Measurements from ENCODE around the gene DSCAML1. TPM values are rescaled to one million over a fixed set of nuclear protein-coding genes. Genes with fewer than 3 reads are reported as not detected.

DSCAML1 gene
- total RNA-seq, 4 donors from 2014 or later = 2.9 to 5.8 (median 3.3) TPM

- in situ Hi-C loops (cut with MboI; ENCODE audit: low pct_ligation_motif_present in 1 of 4, low pct_unique_long_range_greater_than_20kb in 1 of 4, low sequenced_read_pairs in 3 of 4) = no loop called here
- TF ChIP-seq POLR2A (IDR thresholded peaks at IDR 0.05) (no peak), EP300 (IDR thresholded peaks at IDR 0.05; ENCODE audit: low read depth) (no peak), POLR2AphosphoS5 (IDR thresholded peaks at IDR 0.05) (no peak)
- TF ChIP-seq, protein P1, sequence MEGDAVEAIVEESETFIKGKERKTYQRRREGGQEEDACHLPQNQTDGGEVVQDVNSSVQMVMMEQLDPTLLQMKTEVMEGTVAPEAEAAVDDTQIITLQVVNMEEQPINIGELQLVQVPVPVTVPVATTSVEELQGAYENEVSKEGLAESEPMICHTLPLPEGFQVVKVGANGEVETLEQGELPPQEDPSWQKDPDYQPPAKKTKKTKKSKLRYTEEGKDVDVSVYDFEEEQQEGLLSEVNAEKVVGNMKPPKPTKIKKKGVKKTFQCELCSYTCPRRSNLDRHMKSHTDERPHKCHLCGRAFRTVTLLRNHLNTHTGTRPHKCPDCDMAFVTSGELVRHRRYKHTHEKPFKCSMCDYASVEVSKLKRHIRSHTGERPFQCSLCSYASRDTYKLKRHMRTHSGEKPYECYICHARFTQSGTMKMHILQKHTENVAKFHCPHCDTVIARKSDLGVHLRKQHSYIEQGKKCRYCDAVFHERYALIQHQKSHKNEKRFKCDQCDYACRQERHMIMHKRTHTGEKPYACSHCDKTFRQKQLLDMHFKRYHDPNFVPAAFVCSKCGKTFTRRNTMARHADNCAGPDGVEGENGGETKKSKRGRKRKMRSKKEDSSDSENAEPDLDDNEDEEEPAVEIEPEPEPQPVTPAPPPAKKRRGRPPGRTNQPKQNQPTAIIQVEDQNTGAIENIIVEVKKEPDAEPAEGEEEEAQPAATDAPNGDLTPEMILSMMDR (IDR thresholded peaks at IDR 0.05) = no peak
Observed at GRCh38 chr11:117573326-117573725, 223.7 kb downstream of the DSCAML1 start.

GRCh38 chr11:117572671-117573070 is 224.3 kb downstream of the DSCAML1 start:
- TF ChIP-seq, protein P1 (IDR thresholded peaks at IDR 0.05) = no peak
- no peak for TF ChIP-seq POLR2AphosphoS5 (IDR thresholded peaks at IDR 0.05)
- no peak for TF ChIP-seq POLR2A (IDR thresholded peaks at IDR 0.05)
- no peak for TF ChIP-seq EP300 (IDR thresholded peaks at IDR 0.05; ENCODE audit: low read depth)
- intact Hi-C loops (cut with DNase I; ENCODE audit: low total_unique reads) (no loop called here), in situ Hi-C loops (cut with MboI; ENCODE audit: low pct_ligation_motif_present in 1 of 4, low pct_unique_long_range_greater_than_20kb in 1 of 4, low sequenced_read_pairs in 3 of 4) (no loop called here)
- no peaks in the 10 kb centered on the region for H3K9me3 ChIP-seq
- WGBS, 2 donors (ENCODE audit: low coverage in 1 of 2) = 86% methylated on average over 5 of the region's 5 CpGs; no CpG with 5 or more reads in 1 of the 2 donors
- no peaks in the 10 kb centered on the region for H3K36me3 ChIP-seq
- no peaks in the 10 kb centered on the region for H3K4me1 ChIP-seq
- H3K27ac ChIP-seq = no peak overlapping the region
- H3K4me3 ChIP-seq = no peak overlapping the region
- no peak for DNase-seq
- no peaks in the 10 kb centered on the region for H3K27me3 ChIP-seq

More at GRCh38 chr11:117573326-117573725, 223.7 kb downstream of the DSCAML1 start:
- no peak for DNase-seq
- no peaks in the 10 kb centered on the region for H3K9me3 ChIP-seq
- H3K27ac ChIP-seq = no peak overlapping the region
- no peaks in the 10 kb centered on the region for H3K36me3 ChIP-seq
- no peaks in the 10 kb centered on the region for H3K4me1 ChIP-seq
- H3K4me3 ChIP-seq = no peak overlapping the region
- H3K27me3 ChIP-seq = no peaks in the 10 kb centered on the region
- 78 to 94% methylated on average over 3 to 8 of the region's 8 CpGs for WGBS, 2 donors (ENCODE audit: low coverage in 1 of 2)
- intact Hi-C loops (cut with DNase I; ENCODE audit: low total_unique reads) = no loop called here

DNA sequence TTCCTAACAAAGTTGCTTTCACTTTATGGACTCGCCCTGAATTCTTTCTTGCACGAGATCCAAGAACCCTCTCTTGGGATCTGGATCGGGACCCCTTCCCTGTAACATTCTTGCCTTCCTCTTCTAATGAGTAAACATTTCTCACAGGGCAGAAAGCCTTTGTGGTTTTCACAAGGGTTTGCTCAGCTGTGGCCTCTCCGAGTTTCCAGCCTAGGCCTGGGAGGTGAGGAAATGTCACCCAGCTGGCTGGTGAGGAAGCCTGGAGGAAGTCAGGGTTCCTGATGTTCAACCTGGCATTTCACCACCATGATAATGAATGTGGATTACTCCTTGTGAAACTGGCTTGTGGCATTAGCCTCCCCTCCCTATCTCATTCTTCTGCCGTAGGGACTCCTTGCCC is 224.9 kb downstream of the DSCAML1 start:
- Histone ChIP-seq H3K27ac (no peak overlapping the region), H3K4me1 (no peaks in the 10 kb centered on the region), H3K9me3 (no peaks in the 10 kb centered on the region), H3K36me3 (no peaks in the 10 kb centered on the region), H3K4me3 (no peak overlapping the region), H3K27me3 (no peaks in the 10 kb centered on the region)
- no peak for DNase-seq
- in situ Hi-C loops (cut with MboI; ENCODE audit: low pct_ligation_motif_present in 1 of 4, low pct_unique_long_range_greater_than_20kb in 1 of 4, low sequenced_read_pairs in 3 of 4) (no loop called here), intact Hi-C loops (cut with DNase I; ENCODE audit: low total_unique reads) (no loop called here)
- TF ChIP-seq, protein P1 (IDR thresholded peaks at IDR 0.05) = no peak
- TF ChIP-seq EP300 (IDR thresholded peaks at IDR 0.05; ENCODE audit: low read depth) (no peak), POLR2AphosphoS5 (IDR thresholded peaks at IDR 0.05) (no peak), POLR2A (IDR thresholded peaks at IDR 0.05) (no peak)
- WGBS, 2 donors (ENCODE audit: low coverage in 1 of 2) = 59 to 76% methylated on average over 3 to 5 of the region's 5 CpGs

DNA sequence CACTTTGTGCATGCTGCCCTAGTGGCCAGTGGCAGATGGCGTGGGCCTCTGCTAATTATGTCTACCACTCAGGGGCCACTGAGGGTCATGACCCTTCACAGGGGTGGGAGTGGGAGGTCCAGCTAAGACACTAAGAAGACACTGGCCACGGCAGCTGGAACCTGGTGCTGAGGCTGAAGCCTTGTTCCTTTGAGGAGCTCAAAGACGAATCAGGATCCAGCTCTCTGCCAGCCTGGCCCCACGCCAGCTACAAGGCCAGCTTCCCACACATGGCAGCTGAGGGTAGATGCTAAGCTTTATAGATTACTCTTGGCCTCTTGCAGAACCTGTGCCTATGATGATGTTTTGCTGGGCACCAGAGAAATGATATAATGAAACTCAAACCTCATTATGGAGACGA is 226.3 kb downstream of the DSCAML1 start:
- no peaks in the 10 kb centered on the region for H3K36me3 ChIP-seq
- 78% methylated on average over 4 of the region's 5 CpGs; no CpG with 5 or more reads in 1 of the 2 donors for WGBS, 2 donors (ENCODE audit: low coverage in 1 of 2)
- no peak overlapping the region for H3K4me3 ChIP-seq
- intact Hi-C loops (cut with DNase I; ENCODE audit: low total_unique reads) = no loop called here
- no peaks in the 10 kb centered on the region for H3K4me1 ChIP-seq
- no peak overlapping the region for H3K27ac ChIP-seq
- H3K9me3 ChIP-seq = no peaks in the 10 kb centered on the region
- in situ Hi-C loops (cut with MboI; ENCODE audit: low pct_ligation_motif_present in 1 of 4, low pct_unique_long_range_greater_than_20kb in 1 of 4, low sequenced_read_pairs in 3 of 4) = no loop called here
- TF ChIP-seq POLR2A (IDR thresholded peaks at IDR 0.05) (no peak), POLR2AphosphoS5 (IDR thresholded peaks at IDR 0.05) (no peak), EP300 (IDR thresholded peaks at IDR 0.05; ENCODE audit: low read depth) (no peak)
- TF ChIP-seq, protein P1 (IDR thresholded peaks at IDR 0.05) = no peak
- no peaks in the 10 kb centered on the region for H3K27me3 ChIP-seq
- no peak for DNase-seq
